Lower leg skin (tissue), 4 donors: ENCODE measurements around the gene ESR2. TPM values are rescaled to one million over a fixed set of nuclear protein-coding genes. Genes with fewer than 3 reads are reported as not detected.

Experiments used
- DNase-seq, 2 donors: peaks; one replicate each; pipeline ENCODE4 v3.0.0-alpha.2; 2019; ENCODE audit warnings: low spot score in 2 of 2
- H3K4me3 ChIP-seq: fragments of 200-600 bp; sonication (generic); 2 replicates; pipeline ENCODE4 v1.5.1; 2017; ENCODE audit warnings: mild to moderate bottlenecking, low read depth; ENCODE audit not compliant: poor library complexity, severe bottlenecking
- POLR2A ChIP-seq, 2 donors: fragments of 450-650 bp; IDR thresholded peaks; one replicate each; pipeline ENCODE4 v1.6.1; 2016 to 2017; ENCODE audit warnings: antibody characterized with exemption in 2 of 2, mild to moderate bottlenecking in 1 of 2, moderate library complexity in 1 of 2
- WGBS, 2 donors: methylation state at CpG; one replicate each; pipeline ENCODE4 v1.1.5; 2018; 5-methylcytosine and 5-hydroxymethylcytosine counted together
- intact Hi-C: fragments of 100-400 bp; cut with DNase I; formaldehyde crosslinking; loops from one replicate; pipeline ENCODE4 v1.15.0; 2023; ENCODE audit warnings: low total_unique reads
- total RNA-seq, 4 donors: library from RNA; depleted of rRNA; stranded (reverse); fragments of >200 nt; gene quantifications; one replicate each; pipeline ENCODE4 v1.1.0, GENCODE V29; 2016
- TF ChIP-seq, protein P1 (sequence below), 3 donors: fragments of 450-650 bp; IDR thresholded peaks; one replicate each; pipeline ENCODE4 v1.5.1; 2016; ENCODE audit warnings: antibody characterized with exemption in 3 of 3, mild to moderate bottlenecking in 3 of 3, moderate library complexity in 2 of 3

Gene ESR2
- total RNA-seq, 4 donors from 2014 or later: 0.08 to 0.65 (median 0.22) TPM

DNA sequence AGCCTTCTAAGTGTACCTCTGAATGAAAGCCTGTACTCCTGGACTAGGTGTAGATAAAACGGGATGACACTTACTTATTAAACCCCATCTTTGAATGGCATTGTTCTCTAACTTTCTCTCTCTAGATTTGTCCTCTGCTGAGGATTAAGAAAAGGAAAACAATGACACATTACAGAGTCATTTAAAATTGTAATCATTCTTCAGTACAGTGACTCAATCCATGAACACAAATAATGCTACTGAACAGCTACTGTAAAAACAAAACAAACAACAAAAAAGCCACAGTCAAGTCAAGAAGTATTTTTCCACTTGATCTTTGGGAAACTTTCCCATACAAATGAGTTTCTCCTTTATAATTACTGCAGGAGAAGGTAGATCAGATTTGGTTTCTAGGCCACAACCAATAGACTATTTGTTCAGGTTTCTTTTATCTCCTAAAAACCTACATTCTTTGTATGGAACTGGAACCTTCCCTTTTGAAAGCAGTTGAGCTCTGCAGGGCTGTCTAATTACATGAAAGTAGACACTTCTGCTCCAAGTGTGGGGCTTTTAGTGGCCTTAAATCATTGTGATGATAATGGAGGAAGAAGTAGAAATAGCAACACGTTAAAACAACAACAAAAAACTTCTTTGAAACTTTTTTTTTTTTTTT, 219.1 kb downstream of the ESR2 start:
- intact Hi-C loops: no loop called here
- no peak for TF ChIP-seq POLR2A (IDR thresholded peaks at IDR 0.05)
- TF ChIP-seq, protein P1, sequence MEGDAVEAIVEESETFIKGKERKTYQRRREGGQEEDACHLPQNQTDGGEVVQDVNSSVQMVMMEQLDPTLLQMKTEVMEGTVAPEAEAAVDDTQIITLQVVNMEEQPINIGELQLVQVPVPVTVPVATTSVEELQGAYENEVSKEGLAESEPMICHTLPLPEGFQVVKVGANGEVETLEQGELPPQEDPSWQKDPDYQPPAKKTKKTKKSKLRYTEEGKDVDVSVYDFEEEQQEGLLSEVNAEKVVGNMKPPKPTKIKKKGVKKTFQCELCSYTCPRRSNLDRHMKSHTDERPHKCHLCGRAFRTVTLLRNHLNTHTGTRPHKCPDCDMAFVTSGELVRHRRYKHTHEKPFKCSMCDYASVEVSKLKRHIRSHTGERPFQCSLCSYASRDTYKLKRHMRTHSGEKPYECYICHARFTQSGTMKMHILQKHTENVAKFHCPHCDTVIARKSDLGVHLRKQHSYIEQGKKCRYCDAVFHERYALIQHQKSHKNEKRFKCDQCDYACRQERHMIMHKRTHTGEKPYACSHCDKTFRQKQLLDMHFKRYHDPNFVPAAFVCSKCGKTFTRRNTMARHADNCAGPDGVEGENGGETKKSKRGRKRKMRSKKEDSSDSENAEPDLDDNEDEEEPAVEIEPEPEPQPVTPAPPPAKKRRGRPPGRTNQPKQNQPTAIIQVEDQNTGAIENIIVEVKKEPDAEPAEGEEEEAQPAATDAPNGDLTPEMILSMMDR (IDR thresholded peaks at IDR 0.05): no peak
- 56 to 67% methylated on average over 2 of the region's 2 CpGs for WGBS, 2 donors
- no peak for DNase-seq
- H3K4me3 ChIP-seq: no peak overlapping the region

DNA sequence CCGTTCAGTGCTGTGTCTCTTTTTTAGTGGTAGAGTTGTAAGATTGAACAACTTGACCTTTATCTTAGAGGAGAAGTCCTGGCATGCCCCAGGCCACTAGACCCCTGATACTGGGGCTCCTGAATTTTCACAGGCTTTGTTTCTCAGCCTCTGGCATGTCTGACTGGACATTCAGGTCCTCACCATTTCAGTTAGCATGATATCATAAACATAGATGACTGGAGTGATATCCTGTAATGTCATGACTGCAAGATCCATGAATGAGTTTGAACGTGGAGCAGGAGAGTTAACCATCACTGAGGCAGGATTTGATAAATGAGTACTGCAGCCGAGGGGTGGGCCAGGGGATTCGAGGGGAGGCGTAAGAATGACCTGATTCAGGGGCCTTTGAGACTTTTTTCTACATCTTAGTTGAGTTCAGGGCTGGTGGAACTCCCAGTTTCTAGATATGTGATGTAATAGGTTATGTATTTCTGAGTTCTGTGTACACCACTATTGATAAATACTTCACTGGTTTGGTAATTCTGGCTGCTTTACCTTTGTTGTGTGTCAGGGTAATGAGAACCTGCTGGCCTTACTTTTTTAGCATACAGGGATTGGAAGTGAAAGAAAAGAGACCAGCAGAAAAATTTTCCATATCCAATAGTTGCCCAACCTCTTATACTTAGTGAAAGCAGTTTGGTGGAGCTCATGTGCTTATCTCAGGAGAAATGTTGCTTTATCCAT, 224.4 kb downstream of the ESR2 start:
- H3K4me3 ChIP-seq: no peak overlapping the region
- intact Hi-C loops: no loop called here
- no peak for TF ChIP-seq POLR2A (IDR thresholded peaks at IDR 0.05)
- TF ChIP-seq, protein P1 (IDR thresholded peaks at IDR 0.05): no peak
- 82 to 83% methylated on average over 5 of the region's 5 CpGs for WGBS, 2 donors
- DNase-seq: no peak

DNA sequence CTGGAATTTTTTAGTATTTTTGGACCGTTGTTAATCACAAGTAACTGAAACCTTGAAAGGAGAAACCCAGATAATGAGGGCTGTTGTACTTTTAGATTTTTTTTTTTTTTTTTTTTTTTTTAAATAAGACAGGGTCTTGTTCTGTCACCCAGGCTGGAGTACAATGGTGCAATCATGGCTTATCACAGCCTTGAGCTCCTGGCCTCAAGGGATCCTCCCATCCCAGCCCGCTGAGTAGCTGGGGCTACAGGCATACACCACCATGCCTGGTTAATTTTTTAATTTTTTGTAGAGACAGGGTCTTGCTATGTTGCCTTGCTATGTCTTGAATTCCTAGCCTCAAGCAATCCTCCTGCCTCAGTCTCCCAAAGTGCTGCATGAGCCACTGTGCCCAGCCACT, 229.7 kb downstream of the ESR2 start:
- TF ChIP-seq, protein P1 (IDR thresholded peaks at IDR 0.05): no peak
- TF ChIP-seq POLR2A (IDR thresholded peaks at IDR 0.05): no peak
- 95 to 99% methylated on average over 2 of the region's 2 CpGs for WGBS, 2 donors
- intact Hi-C loops: no loop called here
- H3K4me3 ChIP-seq: no peak overlapping the region
- no peak for DNase-seq

DNA sequence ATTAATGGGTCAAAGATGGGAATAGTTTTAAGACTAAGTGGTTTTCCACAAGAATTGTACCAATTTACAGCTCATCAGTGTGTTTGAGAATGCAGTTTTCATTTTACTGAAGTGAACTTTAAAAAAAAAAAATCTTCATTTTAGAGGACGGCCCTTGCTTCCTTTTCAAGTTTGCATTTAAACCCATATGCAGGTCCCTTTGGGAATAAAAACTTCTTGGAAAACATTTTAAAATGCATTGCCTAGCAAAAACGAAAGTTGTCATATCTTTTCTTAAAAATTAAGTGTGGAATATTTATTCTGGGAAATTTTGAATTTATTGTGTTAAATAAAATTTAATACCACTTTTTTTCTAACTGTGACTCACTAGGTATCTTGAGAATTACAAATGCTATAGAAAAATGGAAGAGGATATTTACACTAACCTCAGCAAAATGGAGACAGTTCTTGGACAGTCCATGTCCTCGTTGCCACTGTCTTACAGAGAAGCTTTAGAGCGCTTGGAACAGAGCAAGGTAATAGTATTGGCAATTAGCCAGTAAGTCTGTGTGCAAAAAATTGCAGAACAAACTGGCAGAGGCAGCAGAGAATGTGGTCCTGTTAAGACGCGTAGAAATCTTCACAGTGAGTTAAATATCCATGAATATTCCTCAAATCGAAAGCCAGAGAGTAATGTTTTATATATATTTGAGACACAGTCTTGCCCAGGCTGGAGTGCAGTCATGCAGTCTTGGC, 231.6 kb downstream of the ESR2 start:
- H3K4me3 ChIP-seq: no peak overlapping the region
- TF ChIP-seq POLR2A (IDR thresholded peaks at IDR 0.05): no peak
- TF ChIP-seq, protein P1 (IDR thresholded peaks at IDR 0.05): no peak
- DNase-seq: no peak
- intact Hi-C loops: no loop called here
- 61 to 67% methylated on average over 7 of the region's 7 CpGs for WGBS, 2 donors

DNA sequence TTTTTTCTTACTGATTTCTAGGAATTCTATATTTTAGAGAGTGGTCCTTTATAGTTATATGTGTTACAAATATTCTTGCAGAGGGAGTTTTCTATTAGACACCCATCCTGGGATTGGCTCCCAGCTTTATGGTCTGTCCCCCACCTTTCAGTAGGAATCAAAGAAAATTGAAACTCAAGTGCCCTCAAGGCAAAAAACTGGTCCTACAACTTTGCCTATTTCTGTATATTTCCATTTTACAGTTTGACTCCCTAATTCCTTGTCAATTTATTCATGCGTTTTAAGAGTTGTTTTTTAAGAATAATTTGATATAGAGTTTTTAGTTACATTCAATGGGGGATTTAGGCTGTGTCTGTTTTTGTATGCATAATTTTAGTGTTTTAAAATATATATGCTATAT, 232.5 kb downstream of the ESR2 start:
- WGBS, 2 donors: 57 to 60% methylated on average over 1 of the region's 1 CpG
- DNase-seq: no peak
- TF ChIP-seq POLR2A (IDR thresholded peaks at IDR 0.05): no peak
- TF ChIP-seq, protein P1 (IDR thresholded peaks at IDR 0.05): no peak
- no peak overlapping the region for H3K4me3 ChIP-seq
- intact Hi-C loops: no loop called here
